ENCODE measurements around the gene WWP2. TPM values are rescaled to one million over a fixed set of nuclear protein-coding genes. Genes with fewer than 3 reads are reported as not detected.
"Not testable (repeated sequence)": the region's sequence is repeated elsewhere in the genome, so short reads cannot be mapped to it uniquely, and the experiment has no call there.

WWP2 gene
- total and polyA plus RNA-seq, 2 donors (not counting 3 experiments of a cell fraction or from before 2014, with no cell fraction given) = 17.9 to 44.9 TPM

GRCh38 chr16:69853481-69853880, 91.3 kb downstream of the WWP2 start:
- Histone ChIP-seq H3K9ac (replicated peaks; ENCODE audit: extremely low read depth, insufficient read depth, low read length) (no peak overlapping the region), H3K27me3 (ENCODE audit: control insufficient read depth in 2 of 2, insufficient read depth in 2 of 2, low read length in 2 of 2) (no peaks in the 10 kb centered on the region), H3K9me1 (replicated peaks; ENCODE audit: control insufficient read depth, extremely low read depth, insufficient read depth, low read length) (no peaks in the 10 kb centered on the region), H3K4me1 (ENCODE audit: control insufficient read depth, extremely low read depth, insufficient read depth, low read length) (peaks cover 21% of the 10 kb centered on the region), H3K79me2 (ENCODE audit: control insufficient read depth, insufficient read depth, low read length) (no peaks in the 10 kb centered on the region), H2AFZ (ENCODE audit: low read depth, low read length) (no peak overlapping the region), H4K20me1 (replicated peaks; ENCODE audit: control insufficient read depth, extremely low read depth, insufficient read depth, low read length) (no peaks in the 10 kb centered on the region), H3K27ac (ENCODE audit: insufficient read depth, low read depth, low read length) (no peak overlapping the region), H3K36me3 (ENCODE audit: control insufficient read depth in 2 of 2, extremely low read depth in 1 of 2, insufficient read depth in 2 of 2, low read length in 2 of 2) (no peaks in the 10 kb centered on the region), H3K4me3 (replicated peaks in 1 of 3; ENCODE audit: insufficient read depth in 1 of 3, low read depth in 1 of 3, low read length in 3 of 3) (no peak overlapping the region), H3K4me2 (ENCODE audit: insufficient read depth, low read length) (no peak overlapping the region), H3K9me3 (replicated peaks; ENCODE audit: control insufficient read depth, insufficient read depth, low read length) (no peaks in the 10 kb centered on the region)
- DNase-seq (ENCODE audit: low read depth, low spot score) (no peak), FAIRE-seq (no peak)
- TF ChIP-seq POLR2AphosphoS5 (IDR thresholded peaks at IDR 0.05; ENCODE audit: insufficient read depth, low read depth, low read length) = no peak
- no peak for TF ChIP-seq MAX (IDR thresholded peaks at IDR 0.05; ENCODE audit: insufficient read depth, insufficient read length)
- TF ChIP-seq POLR2A (IDR thresholded peaks at IDR 0.05; ENCODE audit: low read depth, low read length) = no peak
- TF ChIP-seq GATA2 (IDR thresholded peaks at IDR 0.05; ENCODE audit: insufficient read depth, insufficient read length, low read depth, low read length) = no peak
- TF ChIP-seq FOS (IDR thresholded peaks at IDR 0.05; ENCODE audit: borderline replicate concordance, insufficient read depth, low read length) = no peak
- TF ChIP-seq CTCF (IDR thresholded peaks at IDR 0.05; ENCODE audit: extremely low read depth in 1 of 2, insufficient read depth in 1 of 2, low read depth in 1 of 2, low read length in 2 of 2) = no peak
- TF ChIP-seq MYC (IDR thresholded peaks at IDR 0.05; ENCODE audit: low read depth, low read length) = no peak
- TF ChIP-seq EZH2 (IDR thresholded peaks at IDR 0.05; ENCODE audit: borderline replicate concordance, low read depth, low read length, severe bottlenecking) = no peak
- TF ChIP-seq JUN (IDR thresholded peaks at IDR 0.05; ENCODE audit: borderline replicate concordance, insufficient read depth, insufficient read length, low read depth) = no peak
- BruUV-seq (replicated peaks) = no TSS peak
- ChIA-PET POLR2A (no interaction called here), CTCF (no interaction called here)
- intact Hi-C loops (cut with micrococcal nuclease) (no loop called here), dilution Hi-C loops (cut with MboI; ENCODE audit: extremely low pct_ligation_motif_present, low sequenced_read_pairs) (no loop called here)

DNA sequence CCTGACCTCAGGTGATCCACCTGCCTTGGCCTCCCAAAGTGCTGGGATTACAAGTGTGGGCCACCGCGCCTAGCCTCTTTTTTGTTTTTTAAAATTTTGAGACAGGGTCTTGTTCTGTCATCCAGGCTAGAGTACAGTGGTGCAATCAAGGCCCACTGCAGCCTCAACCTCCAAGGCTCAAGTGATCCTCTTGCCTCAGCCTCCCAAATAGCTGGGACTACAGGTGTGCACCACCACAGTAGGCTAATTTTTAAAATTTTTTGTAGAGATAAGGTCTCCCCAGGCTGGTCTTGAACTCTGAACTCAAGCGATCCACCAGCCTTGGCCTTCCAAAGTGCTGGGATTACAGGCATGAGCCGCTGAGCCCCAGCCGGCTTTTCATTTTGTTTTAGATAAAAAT, 92.6 kb downstream of the WWP2 start:
- intact Hi-C loops (cut with micrococcal nuclease); BruUV-seq (replicated peaks); H3K9me1 ChIP-seq (replicated peaks; ENCODE audit: control insufficient read depth, extremely low read depth, insufficient read depth, low read length); FAIRE-seq; DNase-seq (ENCODE audit: low read depth, low spot score); H4K20me1 ChIP-seq (replicated peaks; ENCODE audit: control insufficient read depth, extremely low read depth, insufficient read depth, low read length); POLR2A ChIA-PET; H3K4me2 ChIP-seq (ENCODE audit: insufficient read depth, low read length); H3K4me3 ChIP-seq (replicated peaks in 1 of 3; ENCODE audit: insufficient read depth in 1 of 3, low read depth in 1 of 3, low read length in 3 of 3); H3K36me3 ChIP-seq (ENCODE audit: control insufficient read depth in 2 of 2, extremely low read depth in 1 of 2, insufficient read depth in 2 of 2, low read length in 2 of 2); H2AFZ ChIP-seq (ENCODE audit: low read depth, low read length); dilution Hi-C loops (cut with MboI; ENCODE audit: extremely low pct_ligation_motif_present, low sequenced_read_pairs); H3K79me2 ChIP-seq (ENCODE audit: control insufficient read depth, insufficient read depth, low read length); H3K9ac ChIP-seq (replicated peaks; ENCODE audit: extremely low read depth, insufficient read depth, low read length); H3K9me3 ChIP-seq (replicated peaks; ENCODE audit: control insufficient read depth, insufficient read depth, low read length); H3K27me3 ChIP-seq (ENCODE audit: control insufficient read depth in 2 of 2, insufficient read depth in 2 of 2, low read length in 2 of 2); CTCF ChIA-PET: not testable (repeated sequence)
- Histone ChIP-seq H3K4me1 (ENCODE audit: control insufficient read depth, extremely low read depth, insufficient read depth, low read length) (peaks cover 11% of the 10 kb centered on the region), H3K27ac (ENCODE audit: insufficient read depth, low read depth, low read length) (peak overlapping the region; percentile 71)

Measured in endothelial cell of umbilical vein (primary cell).